GM12873 (cell line): Measurements from ENCODE around the gene MAP2K5.

ENCODE experiments used
- TF ChIP-seq, protein P1 (sequence below): IDR thresholded peaks from 2 replicates; pipeline ENCODE4 v1.5.1; 2012; ENCODE audit warnings: low read depth, mild to moderate bottlenecking, moderate library complexity, low read length, control low read depth; ENCODE audit not compliant: insufficient read depth; ENCODE audit errors: missing control alignments

Gene MAP2K5

DNA sequence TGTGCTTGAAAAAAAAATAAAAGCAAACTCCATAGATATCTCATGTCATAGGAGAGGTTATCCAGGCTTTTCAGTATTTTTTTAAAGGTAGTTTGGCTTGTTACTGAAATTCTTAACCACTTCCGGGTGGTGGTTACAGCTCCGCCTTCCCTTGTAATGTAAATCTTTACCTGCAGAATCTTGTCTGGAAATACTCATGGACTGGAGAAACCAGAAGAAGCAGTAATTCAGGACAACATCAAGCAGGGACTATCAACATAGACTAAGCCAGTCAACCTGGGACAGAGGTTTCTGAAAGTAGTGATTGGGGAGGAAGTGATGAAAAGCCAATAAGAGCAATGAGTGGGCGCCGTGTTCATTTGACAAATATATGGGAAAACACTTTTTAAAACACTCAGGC lies 203.9 kb downstream of the MAP2K5 start:
- TF ChIP-seq, protein P1, sequence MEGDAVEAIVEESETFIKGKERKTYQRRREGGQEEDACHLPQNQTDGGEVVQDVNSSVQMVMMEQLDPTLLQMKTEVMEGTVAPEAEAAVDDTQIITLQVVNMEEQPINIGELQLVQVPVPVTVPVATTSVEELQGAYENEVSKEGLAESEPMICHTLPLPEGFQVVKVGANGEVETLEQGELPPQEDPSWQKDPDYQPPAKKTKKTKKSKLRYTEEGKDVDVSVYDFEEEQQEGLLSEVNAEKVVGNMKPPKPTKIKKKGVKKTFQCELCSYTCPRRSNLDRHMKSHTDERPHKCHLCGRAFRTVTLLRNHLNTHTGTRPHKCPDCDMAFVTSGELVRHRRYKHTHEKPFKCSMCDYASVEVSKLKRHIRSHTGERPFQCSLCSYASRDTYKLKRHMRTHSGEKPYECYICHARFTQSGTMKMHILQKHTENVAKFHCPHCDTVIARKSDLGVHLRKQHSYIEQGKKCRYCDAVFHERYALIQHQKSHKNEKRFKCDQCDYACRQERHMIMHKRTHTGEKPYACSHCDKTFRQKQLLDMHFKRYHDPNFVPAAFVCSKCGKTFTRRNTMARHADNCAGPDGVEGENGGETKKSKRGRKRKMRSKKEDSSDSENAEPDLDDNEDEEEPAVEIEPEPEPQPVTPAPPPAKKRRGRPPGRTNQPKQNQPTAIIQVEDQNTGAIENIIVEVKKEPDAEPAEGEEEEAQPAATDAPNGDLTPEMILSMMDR: no peak

DNA sequence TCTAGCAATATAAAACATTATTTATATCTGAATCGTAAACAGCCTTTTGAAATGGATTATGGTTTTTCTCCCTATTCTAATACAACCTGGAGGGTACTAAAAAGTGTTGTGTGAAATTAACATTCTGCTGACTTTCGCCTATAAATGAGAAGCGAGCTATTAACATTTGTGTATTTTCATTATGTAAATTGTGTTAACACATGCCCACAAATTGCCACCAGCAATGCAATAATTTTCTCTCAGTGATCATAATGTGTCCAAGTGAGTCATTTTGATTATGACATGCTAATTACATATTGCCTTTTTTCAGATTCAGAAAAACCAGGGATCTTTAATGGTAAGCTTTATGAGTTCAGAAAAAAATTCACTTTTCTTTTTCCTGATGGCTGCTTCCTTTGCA lies 205.4 kb downstream of the MAP2K5 start:
- TF ChIP-seq, protein P1: no peak

DNA sequence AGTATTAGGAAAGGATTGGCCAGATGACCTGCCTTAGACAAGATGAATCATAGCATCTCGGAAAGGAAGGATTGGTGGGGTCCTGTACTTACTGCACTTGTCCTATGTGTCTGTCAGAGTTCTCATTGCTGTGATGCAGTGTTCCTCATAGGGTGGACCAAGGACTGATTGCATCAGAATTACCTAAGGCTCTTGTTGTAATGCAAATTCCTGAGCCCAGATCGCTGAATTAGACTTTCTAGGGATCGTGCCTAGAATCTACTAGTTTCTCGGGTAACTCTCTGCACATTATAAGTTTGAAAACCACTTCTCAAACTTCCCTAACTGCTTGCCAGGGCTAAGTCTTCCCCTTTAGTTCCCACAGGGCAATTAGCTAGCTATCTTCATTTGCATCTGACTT lies 207.9 kb downstream of the MAP2K5 start:
- TF ChIP-seq, protein P1: no peak

DNA sequence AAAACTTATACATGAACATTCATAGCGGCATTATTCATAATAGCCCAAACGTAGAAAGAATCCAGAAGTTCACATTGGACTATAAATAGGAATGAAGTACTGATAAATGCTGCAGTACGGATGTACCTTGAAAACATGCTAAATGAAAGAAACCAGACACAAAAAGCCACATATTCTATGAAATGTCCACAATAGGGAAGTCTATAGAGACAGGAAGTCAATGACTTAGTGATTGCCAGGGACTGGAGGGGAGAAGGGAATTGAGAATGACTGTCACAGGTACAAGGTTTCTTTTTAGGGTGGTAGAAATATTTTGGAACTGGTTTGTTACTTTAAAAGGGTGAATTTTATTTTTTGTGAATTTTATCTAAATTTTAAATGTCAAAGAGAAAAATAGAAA lies 211.4 kb downstream of the MAP2K5 start:
- TF ChIP-seq, protein P1: no peak

DNA sequence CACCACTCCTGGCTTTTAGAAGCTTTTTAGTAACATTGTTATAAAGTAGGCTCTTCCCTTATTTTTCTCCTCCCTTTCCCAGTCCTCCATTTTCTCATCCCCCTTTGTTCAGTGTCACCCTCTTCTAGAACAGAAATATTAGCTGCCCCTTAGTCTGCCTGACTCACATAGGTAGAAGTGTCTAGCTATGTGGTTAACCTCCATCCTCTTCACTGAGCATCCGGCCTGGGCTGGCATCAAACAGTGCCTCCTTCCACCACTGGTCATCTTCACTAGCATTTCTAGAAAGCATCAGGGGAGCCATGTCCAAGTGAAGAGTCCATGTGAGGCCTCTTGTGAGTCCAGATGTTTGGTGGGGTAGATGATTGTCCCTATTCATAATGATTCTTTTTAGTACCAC lies 212.8 kb downstream of the MAP2K5 start:
- TF ChIP-seq, protein P1: no peak

DNA sequence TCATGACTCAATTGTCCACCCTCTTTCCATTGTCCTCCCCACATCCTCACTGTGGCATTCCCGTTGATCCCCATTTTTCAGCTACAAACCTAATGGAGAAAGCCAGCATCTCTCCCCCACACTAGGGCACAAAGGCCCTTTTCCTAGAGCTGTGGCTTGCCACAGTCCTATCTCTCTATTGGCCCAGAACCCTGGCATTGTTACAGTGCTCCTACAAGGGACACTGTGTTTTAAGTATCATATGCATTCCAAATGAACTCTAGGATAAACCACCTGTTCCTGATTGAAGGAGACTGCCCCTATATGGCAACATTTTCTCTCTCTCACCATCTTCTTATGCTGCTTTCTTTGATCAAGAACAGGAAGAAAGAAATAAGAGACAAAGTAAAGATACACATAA lies 213.4 kb downstream of the MAP2K5 start:
- TF ChIP-seq, protein P1: no peak

DNA sequence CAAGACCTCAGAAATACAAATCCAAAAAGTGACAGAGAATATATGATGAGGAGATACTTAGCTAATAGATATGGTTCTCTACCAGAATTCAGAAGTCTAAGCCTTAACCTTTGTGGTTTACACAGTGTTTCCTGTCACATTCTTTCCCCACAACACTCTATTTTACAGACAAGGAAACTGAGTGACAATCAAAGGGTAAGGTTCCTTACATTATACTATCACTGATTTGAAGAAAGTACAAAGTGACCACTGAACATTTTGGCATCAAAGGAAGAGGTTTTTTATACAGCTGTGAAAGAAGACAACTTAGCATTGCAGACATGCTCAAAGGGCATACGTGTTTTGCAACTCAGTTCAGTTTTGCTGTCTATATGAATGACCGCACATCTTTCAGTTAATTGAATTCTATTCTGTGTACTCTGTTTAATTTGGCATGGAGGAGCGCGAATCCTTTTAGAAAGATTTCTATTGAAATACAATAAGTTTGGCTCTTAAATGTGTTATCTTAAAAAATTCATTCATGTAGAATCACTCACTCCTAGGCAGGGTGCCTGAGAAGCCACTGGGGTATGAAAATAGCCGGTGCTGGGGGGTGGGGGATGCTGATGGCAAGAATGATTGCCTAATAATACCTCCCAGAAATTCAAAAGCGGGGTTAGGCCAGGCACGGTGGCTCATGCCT lies 216.3 kb downstream of the MAP2K5 start:
- TF ChIP-seq, protein P1: no peak
